H9 (cell line): ENCODE results near the gene TPCN2. TPM values are rescaled to one million over a fixed set of nuclear protein-coding genes. Genes with fewer than 3 reads are reported as not detected.

Experiments used
- DNase-seq: peaks from one replicate; pipeline ENCODE4 v3.0.0-alpha.2; 2017
- H2AFZ ChIP-seq: one replicate; pipeline ENCODE4 v1.6.1; 2013; ENCODE audit warnings: mild to moderate bottlenecking, low read length, control low read depth, moderate library complexity
- H2AK5ac ChIP-seq: 2 replicates; pipeline ENCODE4 v1.6.1; 2013; ENCODE audit warnings: low read length, control low read depth, mixed read lengths; ENCODE audit not compliant: insufficient read length
- H2BK120ac ChIP-seq: one replicate; pipeline ENCODE4 v1.6.1; 2013; ENCODE audit warnings: low read depth, mild to moderate bottlenecking, low read length, control low read depth, inconsistent platforms; ENCODE audit not compliant: poor library complexity, severe bottlenecking
- H2BK12ac ChIP-seq: 2 replicates; pipeline ENCODE4 v1.6.1; 2013; ENCODE audit warnings: low read length, control low read depth, mixed read lengths, low read depth; ENCODE audit not compliant: insufficient read length
- H2BK15ac ChIP-seq: 2 replicates; pipeline ENCODE4 v1.6.1; 2013; ENCODE audit warnings: low read depth, low read length, control low read depth
- H2BK20ac ChIP-seq: one replicate; pipeline ENCODE4 v1.6.1; 2013; ENCODE audit warnings: low read depth, mild to moderate bottlenecking, low read length, control low read depth, inconsistent platforms; ENCODE audit not compliant: poor library complexity, severe bottlenecking
- H2BK5ac ChIP-seq: 2 replicates; pipeline ENCODE4 v1.6.1; 2013; ENCODE audit warnings: low read length, control low read depth, mixed read lengths; ENCODE audit not compliant: insufficient read length
- H3K14ac ChIP-seq: 2 replicates; pipeline ENCODE4 v1.6.1; 2013; ENCODE audit warnings: low read length, control low read depth; ENCODE audit not compliant: insufficient read depth
- H3K18ac ChIP-seq: 2 replicates; pipeline ENCODE4 v1.6.1; 2013; ENCODE audit warnings: low read depth, mild to moderate bottlenecking, mixed read lengths, low read length, control low read depth; ENCODE audit not compliant: insufficient read length
- H3K23ac ChIP-seq: 2 replicates; pipeline ENCODE4 v1.6.1; 2013; ENCODE audit warnings: low read length, control low read depth, mixed read lengths, low read depth; ENCODE audit not compliant: insufficient read length
- H3K23me2 ChIP-seq: 2 replicates; pipeline ENCODE4 v1.6.1; 2013; ENCODE audit warnings: low read depth, mild to moderate bottlenecking, mixed read lengths, low read length, control low read depth; ENCODE audit not compliant: insufficient read length, poor library complexity, severe bottlenecking
- H3K27ac ChIP-seq: 2 replicates; pipeline ENCODE4 v1.5.1; 2013; ENCODE audit warnings: low read length, control low read depth, mixed read lengths, low read depth; ENCODE audit not compliant: insufficient read length
- H3K27me3 ChIP-seq: 2 replicates; pipeline ENCODE4 v1.6.1; 2013; ENCODE audit warnings: low read length, control low read depth, inconsistent platforms; ENCODE audit not compliant: insufficient read depth
- H3K4ac ChIP-seq: 2 replicates; pipeline ENCODE4 v1.6.1; 2013; ENCODE audit warnings: low read depth, mild to moderate bottlenecking, control low read depth, inconsistent platforms, low read length, moderate library complexity
- H3K4me1 ChIP-seq: 2 replicates; pipeline ENCODE4 v1.6.1; 2013; ENCODE audit warnings: low read length, control low read depth, inconsistent platforms; ENCODE audit not compliant: insufficient read depth
- H3K4me2 ChIP-seq: 2 replicates; pipeline ENCODE4 v1.6.1; 2013; ENCODE audit warnings: low read length, control low read depth, mixed read lengths; ENCODE audit not compliant: insufficient read length, insufficient read depth
- H3K56ac ChIP-seq: 2 replicates; pipeline ENCODE4 v1.6.1; 2013; ENCODE audit warnings: low read depth, mild to moderate bottlenecking, mixed read lengths, low read length, control low read depth; ENCODE audit not compliant: insufficient read length
- H3K79me1 ChIP-seq: 2 replicates; pipeline ENCODE4 v1.6.1; 2013; ENCODE audit warnings: low read depth, mild to moderate bottlenecking, moderate library complexity, low read length, control low read depth, inconsistent platforms; ENCODE audit not compliant: insufficient read depth, poor library complexity, severe bottlenecking
- H3K79me2 ChIP-seq: 2 replicates; pipeline ENCODE4 v1.6.1; 2013; ENCODE audit warnings: low read length, control low read depth, inconsistent platforms; ENCODE audit not compliant: insufficient read depth
- H3K9ac ChIP-seq: 2 replicates; pipeline ENCODE4 v1.6.1; 2013; ENCODE audit warnings: low read length, control low read depth, mixed read lengths; ENCODE audit not compliant: insufficient read length; ENCODE audit errors: extremely low read depth
- H3K9me3 ChIP-seq: one replicate; pipeline ENCODE4 v1.6.1; 2013; ENCODE audit warnings: low read depth, low read length, inconsistent platforms; ENCODE audit not compliant: control insufficient read depth
- H3T11ph ChIP-seq: one replicate; pipeline ENCODE4 v1.6.1; 2013; ENCODE audit warnings: mild to moderate bottlenecking, low read length, control low read depth, inconsistent platforms
- H4K20me1 ChIP-seq: one replicate; pipeline ENCODE4 v1.6.1; 2013; ENCODE audit not compliant: control insufficient read depth, insufficient read length, insufficient read depth
- H4K5ac ChIP-seq: 2 replicates; pipeline ENCODE4 v1.6.1; 2013; ENCODE audit warnings: low read depth, mild to moderate bottlenecking, mixed read lengths, low read length, control low read depth; ENCODE audit not compliant: insufficient read length
- H4K8ac ChIP-seq: replicated peaks from 2 replicates; pipeline ENCODE4 v1.6.1; 2013; ENCODE audit warnings: low read length, control low read depth, mixed read lengths, low read depth; ENCODE audit not compliant: insufficient read length
- H4K91ac ChIP-seq: 2 replicates; pipeline ENCODE4 v1.6.1; 2013; ENCODE audit warnings: low read depth, mild to moderate bottlenecking, moderate library complexity, mixed read lengths, low read length, control low read depth; ENCODE audit not compliant: insufficient read length
- H3K27ac Mint-ChIP-seq, 3 experiments: 2 replicates in 2 of 3; 3 replicates in 1 of 3; pipeline ENCODE4 v1.8.0; 2020 to 2021; ENCODE audit warnings: mixed read lengths in 3 of 3, mild to moderate bottlenecking in 1 of 3, moderate library complexity in 1 of 3
- H3K27me3 Mint-ChIP-seq: 2 replicates; pipeline ENCODE4 v1.8.0; 2021; ENCODE audit warnings: low read depth, mild to moderate bottlenecking, moderate library complexity, mixed read lengths
- H3K36me3 Mint-ChIP-seq, 3 experiments: 2 replicates in 2 of 3; 3 replicates in 1 of 3; pipeline ENCODE4 v1.8.0; 2020 to 2021; ENCODE audit warnings: low read depth in 3 of 3, mixed read lengths in 3 of 3; ENCODE audit not compliant: insufficient read depth in 1 of 3
- H3K4me1 Mint-ChIP-seq, 2 experiments: 2 replicates each; pipeline ENCODE4 v1.8.0; 2020; ENCODE audit warnings: mixed read lengths in 2 of 2
- H3K4me3 Mint-ChIP-seq, 2 experiments: 2 replicates in 1 of 2; 3 replicates in 1 of 2; pipeline ENCODE4 v1.8.0; 2020 to 2021; ENCODE audit warnings: mild to moderate bottlenecking in 2 of 2, mixed read lengths in 2 of 2, moderate library complexity in 1 of 2
- H3K9me3 Mint-ChIP-seq, 2 experiments: 2 replicates in 1 of 2; 3 replicates in 1 of 2; pipeline ENCODE4 v1.8.0; 2020; ENCODE audit warnings: mild to moderate bottlenecking in 2 of 2, mixed read lengths in 2 of 2, moderate library complexity in 1 of 2
- WGBS: extraction: QIAGEN DNeasy Blood & Tissue Kit; methylation state at CpG from one replicate; pipeline ENCODE4 v1.1.7; 2013; ENCODE audit warnings: missing lambda C conversion rate, low lambda C conversion rate, mixed read lengths; ENCODE audit not compliant: insufficient read length; ENCODE audit errors: extremely low coverage; 5-methylcytosine and 5-hydroxymethylcytosine counted together
- microRNA-seq: library from miRNA; unstranded; fragments of <30 nt; microRNA quantifications from one replicate; pipeline ENCODE4, GENCODE V29; 2020; ENCODE audit warnings: borderline microRNAs expressed
- total RNA-seq: library from RNA; stranded (reverse); gene quantifications from 2 replicates; pipeline ENCODE4 v1.2.1, GENCODE V29; 2021
- TF ChIP-seq, protein P1 (sequence below): fragments of 200-600 bp; sonication (generic); conservative IDR thresholded peaks from 3 replicates; pipeline ENCODE4 v1.8.0; 2021; ENCODE audit warnings: antibody characterized with exemption, mild to moderate bottlenecking

The TPCN2 gene
- total RNA-seq, 1 experiment from 2014 or later = 16.8 TPM

DNA sequence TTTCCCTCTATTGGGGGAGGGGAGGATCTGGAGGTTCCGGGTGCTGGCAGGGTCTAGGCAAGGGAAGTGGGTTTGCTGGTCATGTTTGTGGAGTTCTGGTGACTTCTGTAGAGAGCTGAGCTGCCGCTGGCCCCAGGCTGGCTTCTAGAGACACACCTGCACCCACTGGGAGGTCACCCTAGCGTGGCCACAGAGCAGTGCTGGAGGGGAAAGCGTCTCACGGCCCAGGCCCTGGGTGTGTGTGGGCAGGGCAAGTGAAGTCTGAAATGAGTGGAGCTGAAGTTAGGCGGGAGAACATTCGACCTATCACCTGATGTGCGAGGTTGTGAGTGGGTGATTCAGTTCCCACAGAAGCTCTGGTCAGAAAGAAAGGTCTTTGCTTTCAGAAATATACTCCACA is 134.9 kb downstream of the TPCN2 start:
- H3K79me2 ChIP-seq = no peaks in the 10 kb centered on the region
- no CpG with 5 or more reads among the region's 8 CpGs for WGBS
- H3K4me1 ChIP-seq = no peaks in the 10 kb centered on the region
- no peak overlapping the region for H3K4ac ChIP-seq
- no peak overlapping the region for H3K9ac ChIP-seq
- H3K23me2 ChIP-seq = no peaks in the 10 kb centered on the region
- no peak overlapping the region for H2BK20ac ChIP-seq
- H4K5ac ChIP-seq = no peak overlapping the region
- H3K79me1 ChIP-seq = no peaks in the 10 kb centered on the region
- H2AFZ ChIP-seq = no peak overlapping the region
- no peaks in the 10 kb centered on the region for H3K27me3 ChIP-seq
- no peak overlapping the region for H3K14ac ChIP-seq
- no peak overlapping the region for H3T11ph ChIP-seq
- no peak overlapping the region for H3K18ac ChIP-seq
- no peak overlapping the region for H2BK15ac ChIP-seq
- Mint-ChIP-seq H3K4me1 (peaks cover 0 to 4% of the 10 kb centered on the region in 2 experiments; a peak in 1 of 4 replicates), H3K27me3 (peaks cover 16% of the 10 kb centered on the region), H3K4me3 (no peak overlapping the region), H3K9me3 (peaks cover 0 to 4% of the 10 kb centered on the region in 2 experiments; a peak in 2 of 5 replicates), H3K36me3 (no peaks in the 10 kb centered on the region), H3K27ac (peak overlapping the region in 1 of 3 experiments; percentile 89; a peak in 2 of 7 replicates)
- H4K20me1 ChIP-seq = no peaks in the 10 kb centered on the region
- no peaks in the 10 kb centered on the region for H3K9me3 ChIP-seq
- H2BK120ac ChIP-seq = no peak overlapping the region
- H3K56ac ChIP-seq = no peak overlapping the region
- no peak overlapping the region for H3K27ac ChIP-seq
- no peak overlapping the region for H2AK5ac ChIP-seq
- H4K91ac ChIP-seq = no peak overlapping the region
- H3K23ac ChIP-seq = no peak overlapping the region
- H4K8ac ChIP-seq = no peak overlapping the region
- H2BK12ac ChIP-seq = no peak overlapping the region
- H3K4me2 ChIP-seq = no peak overlapping the region
- TF ChIP-seq, protein P1, sequence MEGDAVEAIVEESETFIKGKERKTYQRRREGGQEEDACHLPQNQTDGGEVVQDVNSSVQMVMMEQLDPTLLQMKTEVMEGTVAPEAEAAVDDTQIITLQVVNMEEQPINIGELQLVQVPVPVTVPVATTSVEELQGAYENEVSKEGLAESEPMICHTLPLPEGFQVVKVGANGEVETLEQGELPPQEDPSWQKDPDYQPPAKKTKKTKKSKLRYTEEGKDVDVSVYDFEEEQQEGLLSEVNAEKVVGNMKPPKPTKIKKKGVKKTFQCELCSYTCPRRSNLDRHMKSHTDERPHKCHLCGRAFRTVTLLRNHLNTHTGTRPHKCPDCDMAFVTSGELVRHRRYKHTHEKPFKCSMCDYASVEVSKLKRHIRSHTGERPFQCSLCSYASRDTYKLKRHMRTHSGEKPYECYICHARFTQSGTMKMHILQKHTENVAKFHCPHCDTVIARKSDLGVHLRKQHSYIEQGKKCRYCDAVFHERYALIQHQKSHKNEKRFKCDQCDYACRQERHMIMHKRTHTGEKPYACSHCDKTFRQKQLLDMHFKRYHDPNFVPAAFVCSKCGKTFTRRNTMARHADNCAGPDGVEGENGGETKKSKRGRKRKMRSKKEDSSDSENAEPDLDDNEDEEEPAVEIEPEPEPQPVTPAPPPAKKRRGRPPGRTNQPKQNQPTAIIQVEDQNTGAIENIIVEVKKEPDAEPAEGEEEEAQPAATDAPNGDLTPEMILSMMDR = no peak
- no peak overlapping the region for H2BK5ac ChIP-seq
- DNase-seq = no peak

Small RNA genes lying within 50 kb of the gene (microRNA-seq; reads per million reads assigned to microRNA genes)
- 0.70 reads per million for gene MIR3164

Other genes with a start within 250 kb of the TPCN2 start
- gene CPT1A, start 207.0 kb upstream of the TPCN2 start, total RNA-seq = 6.1 and 7.5 TPM in 2 replicates
- 82.3 and 91.5 TPM in 2 replicates for gene MRPL21, start 145.1 kb upstream of the TPCN2 start, total RNA-seq
- gene IGHMBP2, start 145.0 kb upstream of the TPCN2 start, total RNA-seq = 21.9 and 24.0 TPM in 2 replicates
- not detected in 2 replicates for gene MRGPRD, start 67.9 kb upstream of the TPCN2 start, total RNA-seq
- 4.0 and 4.3 TPM in 2 replicates for gene MRGPRF, start 35.7 kb upstream of the TPCN2 start, total RNA-seq
- gene SMIM38, start 107.0 kb downstream of the TPCN2 start, total RNA-seq = 0.09 and 0.13 TPM in 2 replicates
- 0.15 and 0.22 TPM in 2 replicates for gene MYEOV, start 245.2 kb downstream of the TPCN2 start, total RNA-seq